ENCODE measurements around the gene CNIH3.

The CNIH3 gene

GRCh38 chr1:224594360-224594759 is 21.8 kb upstream of the CNIH3 start:
- ChIA-PET POLR2A (no interaction called here), CTCF (no interaction called here)
- Histone ChIP-seq H3K27me3 (replicated peaks in 2 of 5; ENCODE audit: control insufficient read depth in 4 of 5, insufficient read depth in 5 of 5, low read length in 4 of 5) (no peaks in the 10 kb centered on the region), H3K4me1 (ENCODE audit: control extremely low read depth in 1 of 4, control insufficient read depth in 4 of 4, insufficient read depth in 4 of 4, low read length in 3 of 4) (peaks cover 3 to 16% (median 8%) of the 10 kb centered on the region in 4 experiments), H3K4me3 (ENCODE audit: control insufficient read depth in 1 of 7, extremely low read depth in 1 of 7, insufficient read depth in 4 of 7, low read depth in 2 of 7, low read length in 6 of 7) (no peak overlapping the region), H3K36me3 (ENCODE audit: control insufficient read depth in 4 of 4, insufficient read depth in 4 of 4, low read length in 3 of 4) (no peaks in the 10 kb centered on the region), H3K9me3 (ENCODE audit: control extremely low read depth in 1 of 5, control insufficient read depth in 4 of 5, insufficient read depth in 2 of 5, low read depth in 1 of 5, low read length in 4 of 5) (peaks cover 0 to 3% (median 0%) of the 10 kb centered on the region in 5 experiments), H3K27ac (ENCODE audit: insufficient read depth in 1 of 2, low read depth in 1 of 2, low read length in 2 of 2, poor library complexity in 1 of 2, severe bottlenecking in 2 of 2) (no peak overlapping the region)
- DNase-seq, result no peak
- 100% methylated on average over 1 of the region's 3 CpGs for WGBS (ENCODE audit: insufficient coverage)

DNA sequence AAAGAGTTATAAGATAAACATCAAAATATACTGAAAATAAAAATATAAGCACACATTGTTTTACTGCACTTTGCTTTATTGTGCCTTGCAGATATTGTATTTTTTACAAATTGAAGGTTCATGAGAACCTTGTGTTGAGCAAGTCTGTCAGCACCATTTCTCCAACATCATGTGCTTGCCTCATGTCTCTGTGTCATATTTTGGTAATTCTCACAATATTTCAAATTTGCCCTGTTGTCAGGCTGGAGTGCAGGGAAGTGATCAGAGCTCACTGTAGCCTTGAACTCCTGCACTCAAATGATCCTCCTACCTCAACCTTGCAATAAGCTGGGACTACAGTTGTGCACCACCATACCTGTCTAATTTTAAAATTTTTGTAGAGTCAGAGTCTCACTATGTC is 21.3 kb upstream of the CNIH3 start:
- H3K9me3 ChIP-seq (ENCODE audit: control extremely low read depth in 1 of 5, control insufficient read depth in 4 of 5, insufficient read depth in 2 of 5, low read depth in 1 of 5, low read length in 4 of 5), result no peaks in the 10 kb centered on the region
- no peak overlapping the region for H3K4me3 ChIP-seq (ENCODE audit: control insufficient read depth in 1 of 7, extremely low read depth in 1 of 7, insufficient read depth in 4 of 7, low read depth in 2 of 7, low read length in 6 of 7)
- no peak overlapping the region for H3K27ac ChIP-seq (ENCODE audit: insufficient read depth in 1 of 2, low read depth in 1 of 2, low read length in 2 of 2, poor library complexity in 1 of 2, severe bottlenecking in 2 of 2)
- no peak for DNase-seq
- no peaks in the 10 kb centered on the region for H3K36me3 ChIP-seq (ENCODE audit: control insufficient read depth in 4 of 4, insufficient read depth in 4 of 4, low read length in 3 of 4)
- peaks cover 3 to 16% (median 8%) of the 10 kb centered on the region in 4 experiments for H3K4me1 ChIP-seq (ENCODE audit: control extremely low read depth in 1 of 4, control insufficient read depth in 4 of 4, insufficient read depth in 4 of 4, low read length in 3 of 4)
- ChIA-PET POLR2A (no interaction called here), CTCF (no interaction called here)
- no peaks in the 10 kb centered on the region for H3K27me3 ChIP-seq (replicated peaks in 2 of 5; ENCODE audit: control insufficient read depth in 4 of 5, insufficient read depth in 5 of 5, low read length in 4 of 5)

DNA sequence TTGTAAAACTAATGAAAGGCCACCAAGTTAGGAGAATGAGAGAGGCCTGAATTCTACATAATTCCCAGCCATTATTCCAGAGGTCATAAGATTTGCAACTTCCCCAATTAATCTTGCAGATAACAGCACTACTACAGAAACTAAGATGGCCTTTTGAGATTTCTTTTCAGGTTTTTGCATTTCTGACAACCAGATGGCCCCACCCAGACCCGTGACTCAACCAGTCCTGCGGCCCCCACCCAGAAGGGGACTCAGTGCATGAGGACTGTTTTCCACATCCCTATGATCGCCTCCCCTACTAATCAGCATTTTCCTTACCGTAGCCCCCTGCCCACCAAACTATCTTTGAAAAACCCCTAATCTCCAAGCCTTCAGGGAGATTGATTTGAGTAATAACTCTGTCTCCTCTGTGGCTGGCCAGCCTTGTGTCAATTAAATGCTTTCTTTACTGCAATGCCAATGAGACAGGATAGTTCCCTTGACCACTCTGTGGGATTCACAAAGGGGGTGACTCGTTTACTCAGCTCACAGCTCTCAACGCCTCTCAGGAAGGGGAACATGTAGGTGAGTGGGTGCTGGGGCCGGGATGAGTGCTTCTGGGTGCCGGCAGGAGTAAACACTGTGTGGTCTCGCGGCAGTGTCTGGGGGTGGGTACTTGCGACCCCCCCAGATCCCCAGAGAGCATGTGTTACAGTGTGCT is 10.5 kb upstream of the CNIH3 start:
- Histone ChIP-seq H3K27me3 (replicated peaks in 2 of 5; ENCODE audit: control insufficient read depth in 4 of 5, insufficient read depth in 5 of 5, low read length in 4 of 5) (peaks cover 0 to 6% (median 0%) of the 10 kb centered on the region in 5 experiments), H3K27ac (ENCODE audit: insufficient read depth in 1 of 2, low read depth in 1 of 2, low read length in 2 of 2, poor library complexity in 1 of 2, severe bottlenecking in 2 of 2) (no peak overlapping the region), H3K36me3 (ENCODE audit: control insufficient read depth in 4 of 4, insufficient read depth in 4 of 4, low read length in 3 of 4) (no peaks in the 10 kb centered on the region), H3K9me3 (ENCODE audit: control extremely low read depth in 1 of 5, control insufficient read depth in 4 of 5, insufficient read depth in 2 of 5, low read depth in 1 of 5, low read length in 4 of 5) (peaks cover 0 to 10% (median 0%) of the 10 kb centered on the region in 5 experiments), H3K4me1 (ENCODE audit: control extremely low read depth in 1 of 4, control insufficient read depth in 4 of 4, insufficient read depth in 4 of 4, low read length in 3 of 4) (no peaks in the 10 kb centered on the region), H3K4me3 (ENCODE audit: control insufficient read depth in 1 of 7, extremely low read depth in 1 of 7, insufficient read depth in 4 of 7, low read depth in 2 of 7, low read length in 6 of 7) (no peak overlapping the region)
- POLR2A ChIA-PET, result no interaction called here
- 100% methylated on average over 9 of the region's 11 CpGs for WGBS (ENCODE audit: insufficient coverage)
- CTCF ChIA-PET, result interaction anchor here (1.0 kb wide), 1 partner anchor 12 kb away, joined by 3 read pairs; no protein-coding TSS in a partner anchor
- no peak for DNase-seq

- H3K36me3 ChIP-seq (ENCODE audit: control insufficient read depth in 4 of 4, insufficient read depth in 4 of 4, low read length in 3 of 4), result no peaks in the 10 kb centered on the region
- ChIA-PET CTCF (interaction anchor here (0.7 to 1.0 kb wide), 2 partner anchors 15 to 37 kb away, joined by 3 read pairs; no protein-coding TSS in a partner anchor), POLR2A (no interaction called here)
- peaks cover 0 to 10% (median 2%) of the 10 kb centered on the region in 5 experiments for H3K9me3 ChIP-seq (ENCODE audit: control extremely low read depth in 1 of 5, control insufficient read depth in 4 of 5, insufficient read depth in 2 of 5, low read depth in 1 of 5, low read length in 4 of 5)
- no peaks in the 10 kb centered on the region for H3K4me1 ChIP-seq (ENCODE audit: control extremely low read depth in 1 of 4, control insufficient read depth in 4 of 4, insufficient read depth in 4 of 4, low read length in 3 of 4)
- peaks cover 0 to 9% (median 0%) of the 10 kb centered on the region in 5 experiments for H3K27me3 ChIP-seq (replicated peaks in 2 of 5; ENCODE audit: control insufficient read depth in 4 of 5, insufficient read depth in 5 of 5, low read length in 4 of 5)
- no peak overlapping the region for H3K27ac ChIP-seq (ENCODE audit: insufficient read depth in 1 of 2, low read depth in 1 of 2, low read length in 2 of 2, poor library complexity in 1 of 2, severe bottlenecking in 2 of 2)
- DNase-seq, result no peak
- 97% methylated on average over 3 of the region's 5 CpGs for WGBS (ENCODE audit: insufficient coverage)
- no peak overlapping the region for H3K4me3 ChIP-seq (ENCODE audit: control insufficient read depth in 1 of 7, extremely low read depth in 1 of 7, insufficient read depth in 4 of 7, low read depth in 2 of 7, low read length in 6 of 7)
Measured at GRCh38 chr1:224607188-224608148, 8.6 kb upstream of the CNIH3 start.

DNA sequence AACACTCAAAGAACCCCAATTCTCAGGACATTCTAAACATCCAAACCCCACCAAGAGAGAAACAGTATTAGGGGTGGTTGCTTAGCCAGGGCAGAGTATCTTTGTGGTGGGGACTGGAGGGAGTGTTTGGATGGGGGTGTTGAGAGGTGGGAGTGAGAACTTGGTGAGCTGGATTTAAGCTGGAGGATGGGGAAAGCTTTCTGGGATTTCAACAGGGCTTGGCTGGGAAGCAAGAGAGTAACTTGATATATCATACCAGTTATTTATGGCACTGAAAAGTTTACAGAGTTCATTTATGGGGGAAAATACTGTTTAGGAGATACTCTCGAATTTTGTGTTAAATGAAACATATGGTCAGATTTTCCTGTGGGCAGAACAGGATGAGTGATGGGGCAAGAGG is 6.8 kb upstream of the CNIH3 start:
- Histone ChIP-seq H3K27me3 (replicated peaks in 2 of 5; ENCODE audit: control insufficient read depth in 4 of 5, insufficient read depth in 5 of 5, low read length in 4 of 5) (peaks cover 0 to 15% (median 9%) of the 10 kb centered on the region in 5 experiments), H3K4me3 (ENCODE audit: control insufficient read depth in 1 of 7, extremely low read depth in 1 of 7, insufficient read depth in 4 of 7, low read depth in 2 of 7, low read length in 6 of 7) (no peak overlapping the region), H3K9me3 (ENCODE audit: control extremely low read depth in 1 of 5, control insufficient read depth in 4 of 5, insufficient read depth in 2 of 5, low read depth in 1 of 5, low read length in 4 of 5) (peaks cover 0 to 10% (median 2%) of the 10 kb centered on the region in 5 experiments), H3K27ac (ENCODE audit: insufficient read depth in 1 of 2, low read depth in 1 of 2, low read length in 2 of 2, poor library complexity in 1 of 2, severe bottlenecking in 2 of 2) (no peak overlapping the region), H3K36me3 (ENCODE audit: control insufficient read depth in 4 of 4, insufficient read depth in 4 of 4, low read length in 3 of 4) (no peaks in the 10 kb centered on the region), H3K4me1 (ENCODE audit: control extremely low read depth in 1 of 4, control insufficient read depth in 4 of 4, insufficient read depth in 4 of 4, low read length in 3 of 4) (no peaks in the 10 kb centered on the region)
- POLR2A ChIA-PET, result no interaction called here
- no peak for DNase-seq
- CTCF ChIA-PET, result no interaction called here
- WGBS (ENCODE audit: insufficient coverage), result 100% methylated on average over 1 of the region's 1 CpG

GRCh38 chr1:224612246-224612645 is 3.9 kb upstream of the CNIH3 start:
- Histone ChIP-seq H3K36me3 (ENCODE audit: control insufficient read depth in 4 of 4, insufficient read depth in 4 of 4, low read length in 3 of 4) (no peaks in the 10 kb centered on the region), H3K4me1 (ENCODE audit: control extremely low read depth in 1 of 4, control insufficient read depth in 4 of 4, insufficient read depth in 4 of 4, low read length in 3 of 4) (peaks cover 0 to 21% (median 18%) of the 10 kb centered on the region in 4 experiments), H3K27ac (ENCODE audit: insufficient read depth in 1 of 2, low read depth in 1 of 2, low read length in 2 of 2, poor library complexity in 1 of 2, severe bottlenecking in 2 of 2) (no peak overlapping the region), H3K27me3 (replicated peaks in 2 of 5; ENCODE audit: control insufficient read depth in 4 of 5, insufficient read depth in 5 of 5, low read length in 4 of 5) (peaks cover 4 to 40% (median 29%) of the 10 kb centered on the region in 5 experiments), H3K4me3 (ENCODE audit: control insufficient read depth in 1 of 7, extremely low read depth in 1 of 7, insufficient read depth in 4 of 7, low read depth in 2 of 7, low read length in 6 of 7) (no peak overlapping the region), H3K9me3 (ENCODE audit: control extremely low read depth in 1 of 5, control insufficient read depth in 4 of 5, insufficient read depth in 2 of 5, low read depth in 1 of 5, low read length in 4 of 5) (peaks cover 0 to 3% (median 0%) of the 10 kb centered on the region in 5 experiments)
- 100% methylated on average over 1 of the region's 1 CpG for WGBS (ENCODE audit: insufficient coverage)
- ChIA-PET CTCF (interaction anchor here (0.8 to 1.4 kb wide), 2 partner anchors 12 to 20 kb away, joined by 3 read pairs; no protein-coding TSS in a partner anchor), POLR2A (no interaction called here)
- DNase-seq, result no peak

All from common myeloid progenitor, CD34-positive (primary cell).